Epithelial cell of proximal tubule (primary cell): ENCODE results near the gene PDIK1L. TPM values are rescaled to one million over a fixed set of nuclear protein-coding genes. Genes with fewer than 3 reads are reported as not detected.

Experiments
- DNase-seq: peaks from one replicate; pipeline ENCODE4 v3.0.0-alpha.2; 2011; ENCODE audit warnings: low read depth
- H3K4me3 ChIP-seq: 2 replicates; pipeline ENCODE4 v1.5.1; 2011; ENCODE audit warnings: low read depth, mild to moderate bottlenecking, low read length
- CTCF ChIP-seq: conservative IDR thresholded peaks from 2 replicates; pipeline ENCODE4 v1.5.1; 2012; ENCODE audit warnings: low read depth, mild to moderate bottlenecking, low read length
- total RNA-seq: library from RNA; depleted of rRNA; stranded (reverse); fragments of >200 nt; gene quantifications from 2 replicates; pipeline ENCODE4 v1.2.3, GENCODE V29; 2015

The PDIK1L gene
- 3.0 and 12.3 TPM in 2 replicates for total RNA-seq

- peak; percentile 59 for DNase-seq
- peak within 1 kb of the TSS; percentile 94 for H3K4me3 ChIP-seq
- no peak for TF ChIP-seq CTCF
These were observed at the start of gene PDIK1L for GRCh38 chr1:26111530-26112406. Gene PDIK1L (plus strand): TSS chr1:26111824. CDS start chr1:26114309, 2,485 bp downstream.

DNA sequence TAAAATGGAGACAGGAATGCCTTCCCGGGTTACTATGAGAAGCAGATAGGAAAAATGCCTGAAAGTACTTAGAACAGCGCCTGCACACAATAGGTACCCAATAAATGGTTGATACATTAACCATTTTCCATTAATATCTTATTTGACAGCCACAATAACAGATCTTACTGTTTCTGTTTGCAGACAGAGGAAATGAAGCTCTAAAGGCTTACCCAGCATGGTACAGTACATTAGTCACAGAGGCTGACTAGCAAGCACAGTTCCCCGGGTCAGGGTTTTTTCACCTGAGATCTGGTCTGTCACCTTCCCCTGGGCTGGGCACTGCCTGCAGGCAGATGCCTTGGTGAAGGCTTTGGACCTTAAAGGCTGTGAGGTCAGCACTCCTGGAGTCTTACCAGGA, 47.1 kb upstream of the PDIK1L start:
- H3K4me3 ChIP-seq, result no peak overlapping the region
- TF ChIP-seq CTCF, result no peak
- DNase-seq, result peak; percentile 71

DNA sequence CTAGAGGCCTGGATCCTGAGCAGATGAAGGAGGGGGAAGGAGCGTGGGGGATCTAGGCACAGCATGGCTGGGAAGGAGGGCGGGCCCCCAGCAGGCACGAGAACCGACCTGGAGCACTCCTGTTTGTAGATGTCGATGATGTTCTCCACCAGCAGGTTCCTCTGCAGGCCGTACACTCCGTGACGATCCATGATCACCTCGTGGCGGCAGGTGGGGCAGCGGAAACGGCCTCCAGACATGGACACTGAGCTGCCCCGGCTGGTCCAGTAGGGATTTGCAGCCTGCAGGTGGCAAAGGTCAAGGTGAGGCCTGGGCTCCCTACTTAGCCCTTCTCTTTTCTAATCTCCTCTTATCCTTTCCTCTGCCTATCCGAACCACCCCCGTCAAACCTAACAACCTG, 45.5 kb upstream of the PDIK1L start:
- no peak for DNase-seq
- no peak for TF ChIP-seq CTCF
- H3K4me3 ChIP-seq, result no peak overlapping the region

- DNase-seq, result no peak
- TF ChIP-seq CTCF, result no peak
- no peak overlapping the region for H3K4me3 ChIP-seq
These were observed 44.8 kb upstream of the PDIK1L start for GRCh38 chr1:26066857-26067256.

- no peak for DNase-seq
- no peak within 1 kb of the TSS for H3K4me3 ChIP-seq
- TF ChIP-seq CTCF, result no peak
These were observed 44.2 kb upstream of the PDIK1L start, which contains the start of gene TRIM63 for GRCh38 chr1:26067432-26067911. Gene TRIM63 (minus strand): TSS chr1:26067630. CDS start chr1:26067494, 136 bp downstream.

GRCh38 chr1:26069941-26070295, 41.7 kb upstream of the PDIK1L start:
- no peak for DNase-seq
- no peak for TF ChIP-seq CTCF

More at GRCh38 chr1:26069941-26070295, 41.7 kb upstream of the PDIK1L start:
- no peak overlapping the region for H3K4me3 ChIP-seq
